HAP-1 (cell line): Measurements from ENCODE around the gene RAMP1.
"Not testable (repeated sequence)": the region's sequence is repeated elsewhere in the genome, so short reads cannot be mapped to it uniquely, and the experiment has no call there.

ENCODE experiments used
- DNase-seq, 2 experiments: peaks; one replicate each; pipeline ENCODE4 v3.0.0-alpha.2; 2016 to 2020; ENCODE audit warnings: low spot score in 2 of 2
- H3K27me3 ChIP-seq: fragments of 250-450 bp; sonication (Bioruptor Pico); 2 replicates; pipeline ENCODE4 v1.5.1; 2020; ENCODE audit warnings: low read depth, mild to moderate bottlenecking, moderate library complexity
- H3K36me3 ChIP-seq: fragments of 250-450 bp; sonication (Bioruptor Pico); replicated peaks from 2 replicates; pipeline ENCODE4 v1.5.1; 2020; ENCODE audit warnings: mild to moderate bottlenecking
- H3K4me1 ChIP-seq: fragments of 250-450 bp; sonication (Bioruptor Pico); 2 replicates; pipeline ENCODE4 v1.5.1; 2020; ENCODE audit warnings: mild to moderate bottlenecking
- H3K4me3 ChIP-seq: fragments of 250-450 bp; sonication (Bioruptor Pico); 2 replicates; pipeline ENCODE4 v1.5.1; 2020; ENCODE audit warnings: mild to moderate bottlenecking, moderate library complexity
- H3K9me3 ChIP-seq: fragments of 250-450 bp; sonication (Bioruptor Pico); 2 replicates; pipeline ENCODE4 v1.5.1; 2020; ENCODE audit warnings: mild to moderate bottlenecking, moderate library complexity
- in situ Hi-C: fragments of 300-500 bp; cut with MboI; formaldehyde crosslinking; loops from 3 replicates; pipeline ENCODE4 v1.14.3; 2020; ENCODE audit warnings: low sequenced_read_pairs, inconsistent platforms, mixed read lengths

The RAMP1 gene

DNA sequence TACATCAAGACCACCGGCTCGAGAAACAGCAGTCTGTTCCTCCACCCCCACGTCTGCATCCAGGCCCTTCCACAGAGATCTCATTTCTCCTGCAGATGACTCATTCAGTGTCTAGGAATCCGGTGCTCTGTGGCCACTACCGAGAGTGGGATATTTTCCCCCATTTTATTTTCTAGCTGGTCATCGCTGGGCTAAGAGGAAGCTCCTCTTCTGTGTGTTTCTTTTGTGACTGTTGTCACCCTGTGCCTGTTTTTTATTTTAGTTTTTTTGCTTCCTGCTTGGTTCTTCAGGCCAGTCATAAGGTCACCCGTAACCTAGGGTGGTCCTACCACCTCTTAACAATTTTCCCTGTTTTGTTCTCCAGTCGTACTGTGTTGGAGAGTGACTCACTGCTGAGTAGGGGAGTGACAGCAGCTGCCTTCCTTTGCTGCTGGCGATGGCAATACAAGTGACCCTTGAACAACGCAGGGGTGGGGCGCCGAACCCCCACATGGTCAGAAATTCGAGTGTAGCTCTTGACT, 6.7 kb downstream of the RAMP1 start:
- H3K4me1 ChIP-seq: peaks cover 1% of the 10 kb centered on the region
- in situ Hi-C loops: no loop called here
- DNase-seq: no peak
- H3K4me3 ChIP-seq: no peak overlapping the region
- H3K36me3 ChIP-seq: no peaks in the 10 kb centered on the region
- no peaks in the 10 kb centered on the region for H3K27me3 ChIP-seq
- no peaks in the 10 kb centered on the region for H3K9me3 ChIP-seq

DNA sequence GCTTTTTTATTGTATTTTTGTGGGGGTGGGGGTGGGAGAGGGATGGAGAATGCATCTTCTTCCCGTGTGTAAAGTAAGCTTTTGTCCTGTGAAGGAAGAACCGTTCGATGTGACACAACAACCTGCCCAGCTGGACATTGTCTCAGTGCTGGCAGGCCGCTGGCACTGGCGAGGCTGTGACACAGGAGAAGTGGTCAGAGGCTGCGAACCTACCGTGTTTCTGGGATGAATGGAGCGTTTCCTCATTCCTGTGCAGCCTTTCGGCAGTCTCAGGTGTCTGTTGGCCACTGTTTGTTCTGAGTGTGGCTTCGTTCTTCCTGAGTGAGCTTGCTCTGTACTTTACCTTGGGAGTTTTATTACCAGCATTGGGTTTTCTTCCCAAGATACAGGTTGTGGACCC, 8.0 kb downstream of the RAMP1 start:
- in situ Hi-C loops: no loop called here
- H3K36me3 ChIP-seq: no peaks in the 10 kb centered on the region
- H3K27me3 ChIP-seq: no peaks in the 10 kb centered on the region
- no peak overlapping the region for H3K4me3 ChIP-seq
- no peaks in the 10 kb centered on the region for H3K4me1 ChIP-seq
- no peak for DNase-seq
- H3K9me3 ChIP-seq: no peaks in the 10 kb centered on the region

DNA sequence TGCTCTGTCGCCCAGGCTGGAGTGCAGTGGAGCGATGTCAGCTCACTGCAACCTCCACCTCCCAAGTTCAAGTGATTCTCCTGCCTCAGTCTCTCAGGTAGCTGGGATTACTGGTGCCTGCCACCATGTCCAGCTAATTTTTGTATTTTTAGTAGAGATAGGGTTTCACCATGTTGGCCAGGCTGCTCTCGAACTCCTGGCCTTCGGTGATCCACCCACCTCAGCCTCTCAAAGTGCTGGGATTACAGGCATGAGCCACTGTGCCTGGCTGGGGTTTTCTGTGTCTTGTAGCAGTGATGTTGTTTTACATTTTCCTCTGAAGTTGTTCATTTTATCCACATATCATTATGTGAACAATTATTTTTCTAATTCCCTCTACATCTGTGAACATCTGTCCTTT, 8.7 kb downstream of the RAMP1 start:
- H3K4me3 ChIP-seq, in situ Hi-C loops, DNase-seq, H3K4me1 ChIP-seq, H3K36me3 ChIP-seq, H3K9me3 ChIP-seq, H3K27me3 ChIP-seq: not testable (repeated sequence)

DNA sequence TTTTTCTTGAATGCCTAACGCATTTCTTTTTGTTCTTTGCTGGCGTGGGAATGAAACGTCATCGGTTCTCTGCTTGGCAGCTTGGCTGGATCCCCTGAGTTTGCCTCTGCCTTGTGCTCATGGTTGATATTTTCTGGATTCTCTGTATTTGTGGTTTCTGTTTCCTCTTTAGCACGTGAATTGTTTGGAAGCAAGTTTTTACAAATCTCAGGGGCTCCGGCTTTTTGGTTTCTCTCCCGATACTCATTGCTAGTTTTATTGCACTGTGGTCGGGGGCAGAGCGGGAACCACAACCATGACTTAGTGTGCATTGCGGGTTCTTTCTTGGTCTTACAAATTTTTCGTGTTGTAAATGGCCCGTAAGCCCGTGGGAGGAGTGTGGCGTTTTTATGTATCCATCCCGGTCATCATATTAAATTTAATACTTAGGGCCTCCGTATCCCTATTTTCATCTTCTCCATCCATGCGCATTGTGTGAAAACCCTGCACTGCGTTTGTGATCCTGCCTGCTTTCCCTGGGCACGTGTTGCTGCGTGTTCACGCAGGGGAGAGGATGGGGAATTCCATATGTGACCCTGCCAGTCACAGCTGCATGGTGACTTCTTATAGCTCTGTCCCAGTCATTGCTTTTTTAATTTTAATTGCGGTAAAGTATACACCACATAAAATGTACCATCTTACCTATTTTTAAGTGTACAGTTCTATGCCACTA, 9.4 kb downstream of the RAMP1 start:
- no peaks in the 10 kb centered on the region for H3K27me3 ChIP-seq
- DNase-seq: no peak
- in situ Hi-C loops: no loop called here
- no peaks in the 10 kb centered on the region for H3K4me1 ChIP-seq
- no peaks in the 10 kb centered on the region for H3K36me3 ChIP-seq
- no peaks in the 10 kb centered on the region for H3K9me3 ChIP-seq
- H3K4me3 ChIP-seq: no peak overlapping the region

DNA sequence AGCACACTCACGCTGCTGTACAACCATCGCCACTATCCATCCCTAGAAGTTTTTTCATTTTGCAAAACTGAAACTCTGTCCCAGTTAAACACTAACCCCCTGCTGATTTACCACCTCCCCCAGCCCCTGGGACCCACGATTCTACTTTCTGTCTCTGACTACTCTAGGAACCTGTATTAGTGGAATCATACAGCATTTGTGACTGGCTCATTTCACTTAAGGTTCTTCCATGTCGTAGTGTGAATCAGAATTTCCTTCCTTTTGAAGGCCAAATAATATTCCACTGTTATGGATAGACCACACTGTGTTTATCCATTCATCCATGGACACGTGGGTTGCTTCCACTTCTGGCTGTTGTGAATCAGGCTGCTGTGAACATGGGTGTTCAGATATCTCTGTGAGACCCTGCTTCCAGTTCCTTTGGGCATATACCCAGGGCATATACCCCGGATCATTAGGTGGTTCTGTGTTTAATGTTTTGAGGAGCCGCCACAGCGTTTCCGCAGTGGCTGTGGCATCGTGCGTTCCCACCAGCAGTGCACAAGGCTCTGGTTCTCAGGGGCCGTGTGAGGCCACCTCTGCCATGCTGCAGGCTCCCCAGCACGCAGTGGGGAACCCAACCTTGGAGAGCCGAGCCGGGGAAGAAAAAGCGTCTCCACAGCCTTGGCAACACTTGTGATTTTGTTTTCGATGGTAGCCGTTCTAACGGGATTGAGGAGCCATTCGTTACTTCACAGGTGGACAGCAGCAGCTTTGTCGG, 10.1 kb downstream of the RAMP1 start:
- Histone ChIP-seq H3K4me1 (no peaks in the 10 kb centered on the region), H3K36me3 (no peaks in the 10 kb centered on the region), H3K27me3 (no peaks in the 10 kb centered on the region), H3K9me3 (no peaks in the 10 kb centered on the region), H3K4me3 (no peak overlapping the region)
- in situ Hi-C loops: no loop called here
- DNase-seq: no peak

DNA sequence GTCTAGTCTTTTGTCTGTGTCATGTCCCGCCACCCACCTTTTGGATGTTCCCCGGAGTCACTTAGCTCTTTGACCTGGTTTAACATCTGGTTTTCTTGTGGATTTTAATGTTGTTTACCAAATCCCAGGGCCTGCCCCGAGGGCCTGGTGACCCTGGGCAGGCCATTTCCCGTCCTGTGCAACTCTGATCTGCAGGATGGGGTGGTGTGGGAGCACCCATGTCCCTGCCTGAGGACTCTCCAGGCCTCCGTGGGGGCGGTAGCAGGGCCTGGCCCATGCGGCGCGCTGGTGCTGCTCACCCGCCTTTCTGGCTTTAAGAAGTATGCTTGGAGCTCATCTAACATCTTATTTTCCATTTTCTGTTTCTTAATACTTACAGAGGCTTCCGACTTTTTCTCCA, 10.7 kb downstream of the RAMP1 start:
- H3K4me3 ChIP-seq: no peak overlapping the region
- H3K9me3 ChIP-seq: no peaks in the 10 kb centered on the region
- H3K27me3 ChIP-seq: no peaks in the 10 kb centered on the region
- no peak for DNase-seq
- H3K36me3 ChIP-seq: no peaks in the 10 kb centered on the region
- in situ Hi-C loops: no loop called here
- H3K4me1 ChIP-seq: no peaks in the 10 kb centered on the region

DNA sequence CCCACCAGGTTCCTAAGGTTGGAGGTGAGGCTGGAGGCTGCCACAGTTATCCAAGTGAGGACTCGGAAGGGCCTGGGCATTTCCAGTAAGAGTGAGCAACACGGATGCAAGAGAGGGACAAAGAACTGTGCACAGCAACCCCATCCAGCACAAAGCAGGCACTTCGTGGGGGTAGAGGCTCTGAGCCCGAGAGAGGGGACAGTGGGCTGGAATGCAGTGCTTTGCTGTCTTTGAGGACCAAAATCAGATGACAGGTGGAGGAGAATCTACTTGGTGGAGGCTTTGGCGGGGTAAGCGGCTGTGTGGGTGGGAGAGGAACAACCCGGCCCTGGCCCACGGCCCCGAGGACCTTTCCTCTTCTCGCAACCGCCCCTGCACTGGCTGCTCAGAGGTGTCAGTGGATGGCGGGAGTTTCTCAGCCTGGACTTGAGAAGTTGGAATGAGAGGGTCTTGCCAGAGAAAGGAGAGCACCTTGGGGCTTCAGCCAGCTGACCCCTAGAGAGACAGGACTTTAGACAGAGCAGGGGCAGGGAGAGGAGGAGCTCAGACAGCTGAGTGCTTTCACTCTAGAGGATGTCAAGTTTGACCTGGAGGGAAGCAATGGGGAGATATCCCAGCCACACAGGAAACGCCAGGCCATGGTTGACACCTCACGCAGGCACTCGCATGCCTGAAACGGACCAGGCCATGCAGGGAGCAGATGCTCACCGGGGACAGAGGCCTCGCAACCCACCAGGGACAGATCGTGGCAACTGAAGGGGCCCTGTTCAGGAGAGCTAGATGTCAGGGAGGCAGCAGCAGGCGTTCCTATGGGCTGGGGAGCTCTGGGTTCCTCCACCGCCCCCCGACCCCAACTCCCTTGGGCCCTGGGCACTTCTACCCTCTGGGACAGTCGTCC, 11.6 kb downstream of the RAMP1 start:
- H3K27me3 ChIP-seq: no peaks in the 10 kb centered on the region
- in situ Hi-C loops: no loop called here
- DNase-seq: no peak
- H3K4me1 ChIP-seq: no peaks in the 10 kb centered on the region
- H3K4me3 ChIP-seq: no peak overlapping the region
- no peaks in the 10 kb centered on the region for H3K36me3 ChIP-seq
- H3K9me3 ChIP-seq: no peaks in the 10 kb centered on the region

DNA sequence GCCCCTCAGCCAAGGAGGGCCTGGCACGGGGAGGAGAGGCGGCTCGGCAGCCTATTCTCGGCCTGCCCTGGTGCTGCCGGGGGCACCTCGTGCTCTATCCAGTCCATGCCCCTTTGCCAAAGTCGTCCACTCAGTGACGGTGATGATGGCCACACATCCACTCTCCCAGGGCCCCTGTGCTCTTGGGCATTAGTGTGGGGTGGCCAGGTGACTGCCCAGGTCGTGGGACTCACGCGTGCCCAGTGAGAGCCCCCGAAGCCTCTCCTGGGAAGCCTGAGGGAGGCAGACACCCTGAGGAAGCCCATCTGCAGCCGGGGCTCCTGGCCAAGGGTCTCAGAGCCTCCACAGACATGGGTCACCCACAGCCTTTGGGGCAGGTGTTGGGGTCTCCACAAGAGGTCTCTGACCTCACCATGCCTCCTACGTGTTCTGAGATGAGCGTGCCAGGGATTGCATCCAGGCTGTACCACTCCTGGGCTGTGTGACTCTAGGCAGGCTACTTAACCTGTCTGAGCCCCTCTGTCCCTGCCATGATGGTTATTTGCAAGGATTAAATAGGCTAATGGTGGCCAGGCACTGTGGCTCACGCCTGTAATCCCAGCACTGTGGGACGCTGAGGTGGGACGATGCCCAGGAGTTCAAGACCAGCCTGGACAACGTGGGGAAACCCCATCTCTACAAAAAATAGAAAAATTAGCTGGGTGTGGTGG, 12.9 kb downstream of the RAMP1 start:
- no peak for DNase-seq
- Histone ChIP-seq H3K36me3 (no peaks in the 10 kb centered on the region), H3K4me3 (no peak overlapping the region), H3K4me1 (no peaks in the 10 kb centered on the region), H3K9me3 (no peaks in the 10 kb centered on the region), H3K27me3 (no peaks in the 10 kb centered on the region)
- in situ Hi-C loops: no loop called here

DNA sequence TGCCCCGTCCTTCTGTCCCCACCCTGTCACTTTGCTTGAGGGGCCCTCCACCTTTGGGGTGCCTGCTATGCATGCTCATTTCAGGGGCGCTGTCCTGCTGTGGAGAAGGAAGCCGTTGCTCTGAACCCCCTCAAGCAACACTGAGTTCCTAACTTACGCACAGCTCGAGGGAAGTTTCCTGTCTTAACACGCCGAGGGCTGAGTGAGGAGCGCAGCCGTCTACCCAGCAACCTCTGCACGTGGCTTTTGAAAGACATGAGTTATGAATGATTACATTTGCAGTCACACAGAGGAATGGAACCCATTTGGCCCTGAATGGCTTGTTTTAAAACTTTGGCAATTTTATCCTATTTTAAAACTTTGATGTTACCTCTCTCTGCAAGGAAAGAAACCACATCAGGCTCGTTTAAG, 14.0 kb downstream of the RAMP1 start:
- Histone ChIP-seq H3K9me3 (no peaks in the 10 kb centered on the region), H3K4me3 (no peak overlapping the region), H3K4me1 (peaks cover 2% of the 10 kb centered on the region; the same call in 1 of the 2 replicates), H3K36me3 (no peaks in the 10 kb centered on the region), H3K27me3 (no peaks in the 10 kb centered on the region)
- in situ Hi-C loops: no loop called here
- DNase-seq: no peak

DNA sequence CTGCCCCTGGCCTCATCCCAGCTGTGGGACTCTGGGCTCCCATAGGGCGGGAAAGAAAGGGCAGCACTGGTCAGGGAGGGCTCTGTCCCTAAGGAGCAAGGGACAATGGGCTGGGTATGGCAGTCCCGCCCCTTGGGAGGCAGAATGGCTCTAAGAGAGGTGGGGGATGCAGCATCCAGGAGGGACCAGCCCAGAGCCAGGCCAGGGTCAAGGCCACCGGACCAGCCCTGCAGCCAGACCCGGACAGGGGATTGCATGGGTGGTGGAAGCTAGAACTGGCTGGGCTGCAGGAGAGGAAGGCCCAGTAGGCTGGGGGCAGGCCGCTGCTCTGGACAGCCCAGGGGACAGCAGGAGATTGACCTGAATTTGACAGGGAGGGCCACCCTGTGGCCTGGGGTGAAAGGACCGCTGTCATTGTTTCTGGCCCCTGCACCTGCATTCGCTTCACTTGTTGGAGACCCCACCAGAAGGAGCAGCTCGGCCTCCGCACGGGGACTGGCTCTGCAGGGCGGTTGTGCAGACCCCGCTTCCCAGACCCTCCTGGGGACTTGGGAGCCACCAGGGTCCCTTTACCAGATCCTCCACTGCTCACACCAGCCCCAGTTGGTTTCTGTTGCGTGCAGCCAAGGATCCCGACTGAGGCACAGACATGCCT, 14.6 kb downstream of the RAMP1 start:
- Histone ChIP-seq H3K4me1 (peaks cover 8% of the 10 kb centered on the region), H3K4me3 (no peak overlapping the region), H3K36me3 (no peaks in the 10 kb centered on the region), H3K27me3 (no peaks in the 10 kb centered on the region), H3K9me3 (no peaks in the 10 kb centered on the region)
- in situ Hi-C loops: no loop called here
- no peak for DNase-seq

DNA sequence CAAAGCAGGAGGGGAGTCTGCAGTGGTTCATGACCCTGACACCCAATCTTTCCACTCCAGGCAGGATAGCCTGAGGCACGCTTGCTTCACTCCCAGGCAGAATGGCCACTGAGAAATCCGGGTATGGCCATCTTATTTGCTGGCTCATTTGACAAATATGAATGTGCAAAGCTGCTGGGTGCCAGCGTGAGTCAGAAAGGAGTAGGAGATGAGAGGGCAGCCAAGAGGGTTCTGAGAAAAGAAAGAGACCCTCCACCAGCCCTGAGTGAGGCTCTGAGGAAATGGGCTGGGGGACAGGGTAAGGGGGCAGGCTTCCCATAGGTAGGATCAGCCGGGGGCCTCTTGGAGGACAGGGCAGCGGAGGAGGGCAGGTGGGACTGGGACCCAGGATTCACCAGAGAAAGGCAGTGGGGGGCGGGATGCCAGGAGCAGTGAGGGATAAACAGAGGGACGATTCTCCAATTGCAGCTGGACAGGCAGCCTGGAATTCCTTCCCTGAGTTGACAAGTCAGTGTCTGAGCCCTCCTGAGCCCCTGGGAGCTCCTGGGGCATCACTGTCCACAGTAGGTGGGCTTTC, 15.2 kb downstream of the RAMP1 start:
- no peak overlapping the region for H3K4me3 ChIP-seq
- H3K4me1 ChIP-seq: peaks cover 13% of the 10 kb centered on the region
- DNase-seq: no peak
- H3K36me3 ChIP-seq: no peaks in the 10 kb centered on the region
- no peaks in the 10 kb centered on the region for H3K27me3 ChIP-seq
- in situ Hi-C loops: no loop called here
- H3K9me3 ChIP-seq: no peaks in the 10 kb centered on the region

DNA sequence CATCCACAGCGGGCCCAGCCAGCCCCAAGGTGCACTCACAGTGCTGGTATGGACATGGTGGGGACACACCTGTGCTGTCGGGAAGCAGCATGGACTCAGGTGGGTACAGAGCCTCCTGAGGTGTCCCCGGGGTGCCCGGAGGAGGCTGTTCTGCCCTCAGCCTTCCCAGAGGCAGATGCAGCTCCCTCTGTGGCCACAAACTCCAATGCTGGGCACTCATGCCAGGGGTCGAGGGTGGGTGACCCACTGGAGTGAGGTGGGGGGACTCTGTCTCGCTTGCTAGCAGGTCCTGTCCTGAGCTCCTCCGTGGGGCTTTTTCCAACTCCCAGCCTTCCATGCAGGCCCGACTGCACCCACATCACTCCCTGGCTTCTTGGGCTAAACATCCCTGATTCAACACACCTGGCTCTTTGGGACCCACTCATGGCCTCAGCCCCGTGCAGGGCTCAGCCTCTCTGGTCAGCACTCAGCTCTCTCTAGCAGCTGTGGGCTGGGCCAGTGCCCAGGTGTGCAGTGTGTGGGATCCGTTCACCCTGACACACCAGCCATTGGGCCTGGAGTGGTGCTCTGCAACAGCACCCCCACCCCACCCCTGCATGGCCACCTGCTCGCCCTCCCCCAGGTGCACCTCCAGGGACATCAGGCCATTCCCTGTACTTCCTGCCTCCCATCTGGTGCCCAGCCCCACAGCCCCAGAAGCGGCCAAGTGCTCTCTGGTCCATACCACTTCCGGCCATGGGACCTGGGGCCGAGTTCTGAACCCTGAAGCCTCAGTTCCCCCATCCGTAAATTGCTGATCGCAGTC, 16.0 kb downstream of the RAMP1 start:
- no peak overlapping the region for H3K4me3 ChIP-seq
- no peak for DNase-seq
- H3K36me3 ChIP-seq: no peaks in the 10 kb centered on the region
- in situ Hi-C loops: no loop called here
- no peaks in the 10 kb centered on the region for H3K27me3 ChIP-seq
- peaks cover 13% of the 10 kb centered on the region for H3K4me1 ChIP-seq
- no peaks in the 10 kb centered on the region for H3K9me3 ChIP-seq
